Esophagus muscularis mucosa (tissue), 4 donors: ENCODE results near the gene SULF2. TPM values are rescaled to one million over a fixed set of nuclear protein-coding genes. Genes with fewer than 3 reads are reported as not detected.

ENCODE experiments used
- DNase-seq: peaks from one replicate; pipeline ENCODE4 v3.0.0-alpha.2; 2017; ENCODE audit errors: extremely low spot score
- H3K27ac ChIP-seq, 4 donors: fragments of 200-600 bp; sonication (generic); replicated peaks in 1 of 4; 1 replicate in 3 of 4; 2 replicates in 1 of 4; pipeline ENCODE4 v1.5.1; 2016 to 2019; ENCODE audit warnings: mild to moderate bottlenecking in 1 of 4
- H3K27me3 ChIP-seq, 4 donors: fragments of 200-600 bp; sonication (generic); one replicate each; pipeline versions ENCODE4 v1.5.1 to v1.6.0; 2016 to 2019
- H3K36me3 ChIP-seq, 4 donors: fragments of 200-600 bp; sonication (generic); one replicate each; pipeline ENCODE4 v1.5.1; 2016 to 2019
- H3K4me1 ChIP-seq, 4 donors: fragments of 200-600 bp; sonication (generic); one replicate each; pipeline ENCODE4 v1.5.1; 2016 to 2019
- H3K4me3 ChIP-seq, 4 donors: fragments of 200-600 bp; sonication (generic); 1 replicate in 2 of 4; 2 replicates in 2 of 4; pipeline ENCODE4 v1.5.1; 2016 to 2019; ENCODE audit warnings: mild to moderate bottlenecking in 4 of 4, moderate library complexity in 1 of 4
- H3K9me3 ChIP-seq, 4 donors: fragments of 200-600 bp; sonication (generic); 1 replicate in 3 of 4; 2 replicates in 1 of 4; pipeline ENCODE4 v1.5.1; 2016 to 2019
- CTCF ChIP-seq, 3 experiments: fragments of 200-600 bp in 2 of 3; fragments of 450-650 bp in 1 of 3; sonication (generic) in 2 of 3; IDR thresholded peaks; one replicate each; pipeline ENCODE4 v1.5.1; 2017 to 2019; ENCODE audit warnings: antibody characterized with exemption in 3 of 3, mild to moderate bottlenecking in 2 of 3, moderate library complexity in 1 of 3
- EP300 ChIP-seq: sonication (generic); formaldehyde crosslinking; IDR thresholded peaks from one replicate; pipeline ENCODE4 v1.6.1; 2017; ENCODE audit warnings: antibody characterized with exemption
- POLR2A ChIP-seq: fragments of 450-650 bp; IDR thresholded peaks from one replicate; pipeline ENCODE4 v1.6.1; 2017; ENCODE audit warnings: antibody characterized with exemption, moderate library complexity, mild to moderate bottlenecking, low read depth
- POLR2AphosphoS5 ChIP-seq, 2 donors: sonication (generic); formaldehyde crosslinking; IDR thresholded peaks; one replicate each; pipeline ENCODE4 v1.6.1; 2017; ENCODE audit warnings: antibody characterized with exemption in 2 of 2
- WGBS: methylation state at CpG from one replicate; pipeline ENCODE4 v1.1.5; 2018; 5-methylcytosine and 5-hydroxymethylcytosine counted together
- intact Hi-C: fragments of 100-400 bp; cut with DNase I; formaldehyde crosslinking; loops from one replicate; pipeline ENCODE4 v1.15.1; 2023
- total RNA-seq, 4 donors: library from RNA; depleted of rRNA; stranded (reverse); fragments of >200 nt; gene quantifications; one replicate each; pipeline versions ENCODE4 v1.1.0 to v1.2.1, GENCODE V29; 2016

The SULF2 gene
- total RNA-seq, 4 donors from 2014 or later = 78.7 to 243 (median 138) TPM

GRCh38 chr20:47670913-47671312 is 114.4 kb downstream of the SULF2 start:
- intact Hi-C loops = no loop called here
- TF ChIP-seq POLR2A = no peak
- no peak for TF ChIP-seq EP300
- TF ChIP-seq POLR2AphosphoS5 (IDR thresholded peaks at IDR 0.05) = no peak
- no peak for TF ChIP-seq CTCF (IDR thresholded peaks at IDR 0.05)
- Histone ChIP-seq H3K36me3 (peaks cover under 1 to 94% (median 56%) of the 10 kb centered on the region in 4 donors), H3K27ac (no peak overlapping the region), H3K4me1 (no peaks in the 10 kb centered on the region), H3K27me3 (no peaks in the 10 kb centered on the region), H3K9me3 (no peaks in the 10 kb centered on the region), H3K4me3 (no peak overlapping the region)
- no peak for DNase-seq
- 88% methylated on average over 10 of the region's 10 CpGs for WGBS

- Histone ChIP-seq H3K27ac (no peak overlapping the region), H3K4me3 (no peak overlapping the region), H3K27me3 (no peaks in the 10 kb centered on the region), H3K36me3 (peaks cover 0 to 94% (median 59%) of the 10 kb centered on the region in 4 donors), H3K4me1 (no peaks in the 10 kb centered on the region), H3K9me3 (no peaks in the 10 kb centered on the region)
- intact Hi-C loops = loop anchor here (10.0 kb wide), 1 partner anchor 1245 kb away; no protein-coding TSS in a partner anchor
- 89% methylated on average over 21 of the region's 22 CpGs for WGBS
- no peak for DNase-seq
- no peak for TF ChIP-seq EP300
- TF ChIP-seq CTCF (IDR thresholded peaks at IDR 0.05) = no peak
- TF ChIP-seq POLR2A = no peak
- no peak for TF ChIP-seq POLR2AphosphoS5 (IDR thresholded peaks at IDR 0.05)
Observed at GRCh38 chr20:47669927-47670890, 115.1 kb downstream of the SULF2 start.

DNA sequence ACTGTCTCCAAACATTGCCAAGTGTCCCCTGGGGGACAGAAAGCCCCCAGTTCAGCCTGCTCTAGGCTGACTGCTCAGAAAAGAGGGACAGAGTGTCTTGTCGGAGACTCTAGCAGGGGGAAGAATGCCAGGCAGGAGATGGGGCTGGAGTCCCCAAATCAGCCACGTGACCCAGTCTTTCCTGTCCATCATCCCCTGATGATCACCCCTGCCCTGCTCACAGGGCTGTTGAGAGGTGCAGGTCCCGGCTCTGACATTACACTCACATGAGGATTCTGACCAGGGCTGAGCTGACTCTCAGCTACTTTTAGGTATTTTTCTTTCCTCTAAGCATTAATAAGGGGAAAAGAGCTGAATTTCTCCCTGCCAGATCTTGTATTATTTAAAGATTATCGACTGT is 115.8 kb downstream of the SULF2 start:
- intact Hi-C loops = loop anchor here (10.0 kb wide), 1 partner anchor 1245 kb away; no protein-coding TSS in a partner anchor
- H3K9me3 ChIP-seq = no peaks in the 10 kb centered on the region
- H3K4me3 ChIP-seq = no peak overlapping the region
- no peak overlapping the region for H3K27ac ChIP-seq
- peaks cover 0 to 4% (median 2%) of the 10 kb centered on the region in 4 donors for H3K4me1 ChIP-seq
- 98% methylated on average over 4 of the region's 4 CpGs for WGBS
- TF ChIP-seq POLR2A (no peak), EP300 (no peak), CTCF (IDR thresholded peaks at IDR 0.05) (no peak), POLR2AphosphoS5 (IDR thresholded peaks at IDR 0.05) (no peak)
- no peak for DNase-seq
- H3K27me3 ChIP-seq = no peaks in the 10 kb centered on the region
- peaks cover 0 to 94% (median 54%) of the 10 kb centered on the region in 4 donors for H3K36me3 ChIP-seq

DNA sequence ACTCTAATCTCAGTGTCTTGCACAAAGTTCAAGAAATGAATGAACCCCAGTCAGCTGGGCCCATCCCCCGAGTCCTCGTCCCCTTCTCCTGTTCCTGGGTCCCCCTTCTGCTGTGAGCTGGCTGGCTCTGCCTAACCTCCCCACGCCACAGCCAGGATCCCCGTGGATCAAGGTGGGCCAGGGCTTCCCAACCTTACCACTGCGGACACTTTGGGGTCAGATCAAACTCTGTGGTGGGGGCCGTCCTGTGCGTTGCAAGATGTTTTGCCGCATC is 116.2 kb downstream of the SULF2 start:
- H3K27ac ChIP-seq = no peak overlapping the region
- intact Hi-C loops = loop anchor here (10.0 kb wide), 1 partner anchor 1246 kb away; no protein-coding TSS in a partner anchor
- 98% methylated on average over 5 of the region's 8 CpGs for WGBS
- DNase-seq = no peak
- H3K27me3 ChIP-seq = no peaks in the 10 kb centered on the region
- H3K36me3 ChIP-seq = peaks cover 0 to 90% (median 50%) of the 10 kb centered on the region in 4 donors
- peaks cover 2 to 8% (median 5%) of the 10 kb centered on the region in 4 donors for H3K4me1 ChIP-seq
- no peaks in the 10 kb centered on the region for H3K9me3 ChIP-seq
- no peak for TF ChIP-seq POLR2AphosphoS5 (IDR thresholded peaks at IDR 0.05)
- TF ChIP-seq EP300 = no peak
- no peak overlapping the region for H3K4me3 ChIP-seq

DNA sequence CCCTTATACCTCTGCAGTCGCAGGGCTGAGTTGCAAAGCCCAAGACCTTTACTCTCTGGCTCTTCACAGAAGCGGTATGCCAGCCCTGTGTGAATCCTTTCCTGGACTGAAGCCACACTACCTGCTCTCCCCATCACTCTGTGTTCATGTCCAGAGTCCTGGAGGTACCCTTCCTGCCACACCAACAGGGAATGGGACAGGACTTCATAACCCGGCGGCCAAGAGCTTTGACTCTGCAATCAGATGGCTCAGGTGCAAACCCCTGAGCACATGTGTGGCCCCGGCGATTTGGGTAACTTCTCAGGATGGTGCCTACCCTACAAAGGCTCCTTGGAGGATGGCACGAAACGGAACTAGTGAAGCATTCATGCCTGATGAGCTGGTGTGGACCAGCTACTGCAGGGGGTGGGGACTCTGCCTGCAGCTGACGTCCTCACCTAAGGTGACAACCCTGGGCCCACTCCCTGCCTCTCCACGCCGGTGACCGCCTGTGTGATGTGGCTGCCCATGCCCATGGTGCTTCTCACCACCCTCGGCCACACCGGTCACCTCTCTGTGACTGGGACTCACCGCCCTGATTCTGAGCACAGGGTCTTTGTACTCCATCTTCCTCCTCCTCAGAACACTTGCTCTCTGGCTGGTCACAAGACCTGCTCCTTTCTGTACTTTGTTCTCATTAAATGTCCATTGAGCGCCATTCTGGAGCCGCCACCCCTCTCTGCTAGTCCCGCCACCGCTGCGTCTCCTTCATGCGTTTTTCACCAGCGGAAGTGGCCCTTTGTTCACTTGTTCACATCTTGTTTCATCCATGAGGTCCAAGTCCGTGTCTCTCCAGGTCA is 116.7 kb downstream of the SULF2 start:
- no peak overlapping the region for H3K4me3 ChIP-seq
- TF ChIP-seq POLR2AphosphoS5 (IDR thresholded peaks at IDR 0.05) (no peak), EP300 (no peak), POLR2A (no peak), CTCF (IDR thresholded peaks at IDR 0.05) (no peak)
- DNase-seq = no peak
- H3K27me3 ChIP-seq = no peaks in the 10 kb centered on the region
- 94% methylated on average over 22 of the region's 23 CpGs for WGBS
- H3K4me1 ChIP-seq = peaks cover 5 to 13% (median 11%) of the 10 kb centered on the region in 4 donors
- H3K9me3 ChIP-seq = no peaks in the 10 kb centered on the region
- H3K36me3 ChIP-seq = peaks cover 0 to 84% (median 46%) of the 10 kb centered on the region in 4 donors
- no peak overlapping the region for H3K27ac ChIP-seq
- intact Hi-C loops = loop anchor here (10.0 kb wide), 1 partner anchor 1246 kb away; no protein-coding TSS in a partner anchor
